Measurements from ENCODE around the gene TPX2.
A peak's percentile ranks its signal among the peaks of the same experiment; 100 is the strongest.
"Not testable (repeated sequence)": the region's sequence is repeated elsewhere in the genome, so short reads cannot be mapped to it uniquely, and the experiment has no call there.

The TPX2 gene

GRCh38 chr20:31764641-31765305 lies 25.7 kb downstream of the TPX2 start:
- DNase-seq: no peak

- no peak for DNase-seq
Measured at GRCh38 chr20:31767805-31768204, 28.7 kb downstream of the TPX2 start.

- no peak for DNase-seq
Measured at GRCh38 chr20:31769681-31770080, 30.6 kb downstream of the TPX2 start.

GRCh38 chr20:31770243-31770642 lies 31.2 kb downstream of the TPX2 start:
- peak; percentile 7 for DNase-seq

- DNase-seq: no peak
Measured at GRCh38 chr20:31774408-31774807, 35.3 kb downstream of the TPX2 start.

- no peak for DNase-seq
Measured at GRCh38 chr20:31780839-31781238, 41.7 kb downstream of the TPX2 start.

- no peak for DNase-seq
Measured at GRCh38 chr20:31781945-31782344, 42.9 kb downstream of the TPX2 start.

GRCh38 chr20:31784354-31785044 lies 45.4 kb downstream of the TPX2 start:
- no peak for DNase-seq

GRCh38 chr20:31785089-31785488 lies 46.0 kb downstream of the TPX2 start:
- DNase-seq: no peak

- DNase-seq: no peak
Measured at GRCh38 chr20:31788578-31788977, 49.5 kb downstream of the TPX2 start.

GRCh38 chr20:31790401-31790800 lies 51.3 kb downstream of the TPX2 start:
- no peak for DNase-seq

GRCh38 chr20:31797364-31797763 lies 58.3 kb downstream of the TPX2 start:
- DNase-seq: no peak

GRCh38 chr20:31801508-31801907 lies 62.4 kb downstream of the TPX2 start:
- DNase-seq: no peak

- no peak for DNase-seq
Measured at GRCh38 chr20:31803552-31804291, 64.6 kb downstream of the TPX2 start.

- no peak for DNase-seq
Measured at GRCh38 chr20:31806564-31807355, 67.7 kb downstream of the TPX2 start.

- no peak for DNase-seq
Measured at GRCh38 chr20:31808481-31808880, 69.4 kb downstream of the TPX2 start.

- DNase-seq: no peak
Measured at GRCh38 chr20:31809661-31810060, 70.6 kb downstream of the TPX2 start.

- DNase-seq: no peak
Measured at GRCh38 chr20:31811198-31811597, 72.1 kb downstream of the TPX2 start.

GRCh38 chr20:31811796-31812728 lies 73.0 kb downstream of the TPX2 start:
- DNase-seq: no peak

- no peak for DNase-seq
Measured at GRCh38 chr20:31813611-31814010, 74.5 kb downstream of the TPX2 start.

GRCh38 chr20:31814142-31814541 lies 75.1 kb downstream of the TPX2 start:
- not testable (repeated sequence) for DNase-seq
